Mammary epithelial cell (primary cell): ENCODE results near the gene B4GALNT4.

Source experiments
- EZH2 ChIP-seq: IDR thresholded peaks from 2 replicates; pipeline ENCODE4 v1.6.1; 2012; ENCODE audit warnings: low read length, inconsistent platforms, borderline replicate concordance
- TF ChIP-seq, protein P1 (sequence below), 2 donors: IDR thresholded peaks in 1 of 2; conservative IDR thresholded peaks in 1 of 2; 2 replicates each; pipeline ENCODE4 v1.5.1; 2011 to 2012; ENCODE audit warnings: inconsistent platforms in 2 of 2, low read length in 2 of 2, mild to moderate bottlenecking in 2 of 2, control low read depth in 1 of 2, low read depth in 1 of 2; ENCODE audit not compliant: insufficient read depth in 1 of 2; ENCODE audit errors: extremely low read depth in 1 of 2

DNA sequence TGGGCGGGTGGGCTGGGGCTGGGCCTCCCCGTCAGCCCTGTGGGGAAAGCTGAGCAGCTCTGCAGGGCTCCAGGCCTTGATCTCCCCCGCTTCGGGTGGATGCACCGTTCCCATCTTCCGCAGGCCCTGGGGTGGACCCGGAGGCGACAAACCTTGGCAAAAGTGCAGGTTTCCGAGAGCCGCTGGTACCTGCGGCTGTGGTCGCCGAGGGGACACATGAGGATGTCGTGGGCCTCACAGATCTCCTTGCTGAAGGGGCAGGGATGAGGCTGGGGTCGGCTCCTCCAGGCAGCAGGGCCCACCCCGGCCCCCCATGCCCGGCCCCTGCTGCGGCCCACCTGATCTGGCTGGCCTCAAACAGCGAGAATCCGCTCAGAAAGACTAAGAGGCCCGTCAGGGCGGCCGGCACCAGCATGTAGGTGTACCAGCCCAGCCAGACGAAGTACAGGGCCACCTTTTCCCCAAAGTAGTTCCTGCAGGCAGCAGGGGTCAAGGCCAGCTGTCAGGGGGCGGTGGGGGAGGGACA, 60.7 kb downstream of the B4GALNT4 start:
- no peak for TF ChIP-seq EZH2
- TF ChIP-seq, protein P1, sequence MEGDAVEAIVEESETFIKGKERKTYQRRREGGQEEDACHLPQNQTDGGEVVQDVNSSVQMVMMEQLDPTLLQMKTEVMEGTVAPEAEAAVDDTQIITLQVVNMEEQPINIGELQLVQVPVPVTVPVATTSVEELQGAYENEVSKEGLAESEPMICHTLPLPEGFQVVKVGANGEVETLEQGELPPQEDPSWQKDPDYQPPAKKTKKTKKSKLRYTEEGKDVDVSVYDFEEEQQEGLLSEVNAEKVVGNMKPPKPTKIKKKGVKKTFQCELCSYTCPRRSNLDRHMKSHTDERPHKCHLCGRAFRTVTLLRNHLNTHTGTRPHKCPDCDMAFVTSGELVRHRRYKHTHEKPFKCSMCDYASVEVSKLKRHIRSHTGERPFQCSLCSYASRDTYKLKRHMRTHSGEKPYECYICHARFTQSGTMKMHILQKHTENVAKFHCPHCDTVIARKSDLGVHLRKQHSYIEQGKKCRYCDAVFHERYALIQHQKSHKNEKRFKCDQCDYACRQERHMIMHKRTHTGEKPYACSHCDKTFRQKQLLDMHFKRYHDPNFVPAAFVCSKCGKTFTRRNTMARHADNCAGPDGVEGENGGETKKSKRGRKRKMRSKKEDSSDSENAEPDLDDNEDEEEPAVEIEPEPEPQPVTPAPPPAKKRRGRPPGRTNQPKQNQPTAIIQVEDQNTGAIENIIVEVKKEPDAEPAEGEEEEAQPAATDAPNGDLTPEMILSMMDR (conservative IDR thresholded peaks at IDR 0.05 in 1 of 2, IDR thresholded peaks at IDR 0.05 in 1 of 2; ENCODE audit: extremely low read depth in 1 of 2, insufficient read depth in 1 of 2, low read depth in 1 of 2, low read length in 2 of 2): no peak
